GM18870 (cell line): ENCODE data around the gene EML1.

Source experiments
- ATAC-seq: cut with Tn5 transposase; IDR thresholded peaks from one replicate; pipeline ENCODE4 v1.9.1; 2021; ENCODE audit warnings: moderate library complexity; ENCODE audit not compliant: unreplicated experiment

EML1 gene

GRCh38 chr14:99793213-99794150 lies at the start of gene EML1:
Gene EML1 (plus strand): TSS chr14:99793413. CDS start chr14:99793477, 64 bp downstream.
- ATAC-seq, result no peak

DNA sequence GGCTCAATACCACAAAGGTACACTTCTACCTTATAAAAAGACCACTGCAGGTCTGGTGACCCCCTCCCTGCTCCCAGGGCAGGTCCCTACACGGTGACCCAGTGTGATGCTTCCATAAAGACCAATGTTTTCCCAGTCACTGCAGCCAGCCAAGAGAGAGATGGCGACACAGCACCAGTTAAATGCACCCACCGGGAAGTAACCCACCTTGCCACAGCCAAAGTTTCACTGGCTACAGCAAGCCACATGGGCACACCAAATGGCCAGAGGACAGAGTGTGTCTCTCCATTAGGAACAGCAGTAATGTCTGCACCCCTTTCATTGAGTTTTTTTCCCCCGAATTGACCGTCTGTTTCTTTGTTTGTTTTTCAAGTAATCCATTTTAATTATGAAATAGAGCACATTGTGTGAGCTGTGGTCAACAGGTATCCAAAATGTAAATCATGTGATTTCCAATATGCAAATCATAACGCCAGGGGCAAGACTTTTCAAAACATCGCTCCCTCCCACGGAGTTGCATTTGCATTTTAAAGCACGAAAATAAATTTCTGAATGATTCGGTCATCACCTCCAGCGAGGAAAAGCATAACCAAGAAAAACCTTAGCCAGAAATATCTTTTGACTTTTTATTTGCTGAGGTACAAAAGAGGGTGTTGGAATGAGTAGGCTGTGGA lies 48.9 kb upstream of the EML1 start:
- no peak for ATAC-seq

DNA sequence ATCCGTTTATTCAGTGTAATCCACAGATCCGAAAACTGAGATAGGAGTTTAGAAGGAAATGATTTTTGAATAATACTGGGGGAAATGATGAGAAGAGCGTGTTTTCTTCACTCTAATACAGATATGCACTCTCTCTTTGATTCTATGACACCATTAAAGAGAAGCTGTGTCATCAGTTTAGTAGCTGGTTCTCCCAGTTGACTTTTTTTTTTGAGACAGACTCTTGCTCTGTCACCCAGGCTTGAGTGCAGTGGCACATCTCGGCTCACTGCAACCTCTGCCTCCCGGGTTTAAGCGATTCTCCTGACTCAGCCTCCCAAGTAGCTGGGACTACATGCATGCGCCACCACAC lies 48.4 kb upstream of the EML1 start:
- no peak for ATAC-seq

GRCh38 chr14:99745307-99745951 lies 47.8 kb upstream of the EML1 start:
- ATAC-seq, result no peak

DNA sequence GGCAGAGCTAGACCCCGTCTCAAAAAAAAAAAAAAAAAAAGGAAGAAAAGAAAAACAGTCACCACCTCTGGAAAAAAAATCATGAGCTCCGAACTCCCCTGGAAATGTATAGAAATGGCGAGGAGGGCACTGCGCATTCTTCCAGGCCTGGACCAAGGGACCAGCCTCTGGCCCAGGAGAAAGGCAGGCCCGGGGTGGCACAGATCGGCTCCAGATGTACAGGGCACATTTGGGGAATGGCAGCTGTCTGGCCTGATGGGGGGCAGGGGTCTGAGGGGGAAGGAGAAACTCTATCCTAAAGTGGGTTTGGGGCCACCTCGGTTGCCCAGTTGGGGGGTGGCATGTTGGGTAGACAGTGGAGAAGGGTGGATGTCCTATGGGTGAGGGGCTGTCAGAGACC lies 46.0 kb upstream of the EML1 start:
- no peak for ATAC-seq

- no peak for ATAC-seq
Measured at GRCh38 chr14:99747582-99748330, 45.5 kb upstream of the EML1 start.

DNA sequence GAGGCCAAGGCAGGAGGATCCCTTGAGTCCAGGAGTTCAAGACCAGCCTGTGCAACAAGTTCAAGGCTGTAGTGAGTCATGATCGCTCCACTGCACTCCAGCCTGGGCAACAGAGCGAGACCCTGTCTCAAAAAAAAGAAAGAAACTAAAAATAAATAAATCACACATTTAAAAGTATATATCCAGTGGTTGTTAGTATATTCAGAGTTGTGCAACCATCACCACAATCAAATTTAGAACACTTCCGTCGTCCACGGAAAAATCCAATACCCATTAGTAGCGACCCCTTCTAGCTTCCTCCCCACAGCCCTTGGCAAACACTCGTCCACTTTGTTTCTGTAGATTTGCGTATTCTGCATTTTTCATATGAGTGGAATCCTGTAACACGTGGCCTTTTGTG lies 44.7 kb upstream of the EML1 start:
- no peak for ATAC-seq

- ATAC-seq, result no peak
Measured at GRCh38 chr14:99749142-99749541, 44.1 kb upstream of the EML1 start.

DNA sequence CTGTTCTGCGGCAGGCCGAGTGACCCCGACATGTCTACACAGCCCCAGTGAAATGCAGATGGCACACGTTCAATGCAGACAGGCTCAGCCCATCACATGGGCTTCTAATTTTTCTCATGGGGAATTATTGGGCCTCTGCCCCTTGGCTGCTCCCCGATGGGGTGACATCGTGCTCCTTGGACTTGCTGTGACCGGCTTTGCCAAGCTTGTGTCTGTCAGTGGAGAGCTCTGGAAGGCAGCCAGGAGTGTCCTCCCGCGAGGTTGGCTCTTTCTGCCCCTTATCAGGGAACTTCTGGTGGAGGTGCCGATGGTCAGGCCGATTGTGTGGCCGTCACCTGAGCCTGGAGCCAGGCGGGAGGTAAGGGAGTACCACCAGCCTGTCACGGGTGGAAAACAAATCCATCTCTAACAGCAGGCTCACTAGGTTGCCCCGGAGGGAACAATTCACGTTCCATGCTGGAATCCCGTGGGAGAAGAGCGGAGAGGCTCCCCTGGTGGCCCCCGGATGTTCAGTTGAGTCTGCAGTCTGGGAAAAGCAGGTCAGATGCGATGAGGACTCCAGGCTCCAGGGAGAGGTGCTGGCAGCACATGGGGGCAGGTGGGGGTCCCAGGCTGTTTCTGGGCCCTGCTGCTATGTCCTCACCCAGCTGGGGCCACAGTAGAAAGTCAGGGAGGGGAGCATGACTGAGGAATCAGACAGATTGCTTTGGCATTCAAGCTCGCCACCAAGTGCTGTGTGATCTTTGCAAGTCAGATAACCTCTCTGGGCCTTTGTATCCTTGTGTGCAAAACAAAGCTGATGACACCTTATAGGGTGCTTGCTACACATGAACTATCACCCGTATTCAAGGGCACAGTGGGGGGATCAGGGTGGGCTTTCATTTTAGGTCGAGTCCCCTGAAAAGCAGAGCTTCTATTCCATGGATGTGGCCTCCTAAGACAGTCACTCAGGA lies 43.2 kb upstream of the EML1 start:
- no peak for ATAC-seq

DNA sequence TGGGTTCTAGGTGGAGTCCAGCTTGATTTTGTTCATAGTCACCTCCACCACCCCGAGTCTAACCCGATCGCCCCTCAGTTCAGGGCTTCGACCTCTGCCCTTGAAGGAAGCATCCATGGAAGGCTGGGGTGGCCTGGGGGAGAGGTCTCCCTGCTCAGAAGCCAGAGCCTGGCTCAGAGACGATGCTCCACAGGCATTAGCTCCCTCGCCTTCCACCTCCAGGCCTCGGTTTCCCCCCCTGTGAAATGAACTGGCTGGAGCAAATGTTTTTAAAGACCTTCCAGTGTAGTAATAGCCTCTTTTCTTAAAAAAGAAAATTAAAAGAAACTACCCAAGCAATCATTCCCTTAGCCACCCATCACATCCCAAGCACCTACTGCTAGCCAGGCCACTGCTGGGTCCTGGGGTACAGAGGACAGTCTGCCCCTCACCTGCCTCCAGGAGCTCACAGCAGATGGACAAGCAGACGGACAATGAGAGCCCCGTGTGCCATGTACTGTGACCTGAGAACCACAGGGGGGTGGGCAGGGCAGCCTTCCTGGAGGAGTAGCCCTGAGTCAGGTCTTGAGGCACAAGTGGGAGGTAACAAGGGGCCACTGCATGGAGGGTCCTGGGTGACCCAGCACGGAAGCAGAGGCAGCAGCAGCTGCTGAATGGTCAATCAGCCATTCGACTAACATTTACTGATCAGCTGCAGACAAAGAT lies 42.3 kb upstream of the EML1 start:
- no peak for ATAC-seq

DNA sequence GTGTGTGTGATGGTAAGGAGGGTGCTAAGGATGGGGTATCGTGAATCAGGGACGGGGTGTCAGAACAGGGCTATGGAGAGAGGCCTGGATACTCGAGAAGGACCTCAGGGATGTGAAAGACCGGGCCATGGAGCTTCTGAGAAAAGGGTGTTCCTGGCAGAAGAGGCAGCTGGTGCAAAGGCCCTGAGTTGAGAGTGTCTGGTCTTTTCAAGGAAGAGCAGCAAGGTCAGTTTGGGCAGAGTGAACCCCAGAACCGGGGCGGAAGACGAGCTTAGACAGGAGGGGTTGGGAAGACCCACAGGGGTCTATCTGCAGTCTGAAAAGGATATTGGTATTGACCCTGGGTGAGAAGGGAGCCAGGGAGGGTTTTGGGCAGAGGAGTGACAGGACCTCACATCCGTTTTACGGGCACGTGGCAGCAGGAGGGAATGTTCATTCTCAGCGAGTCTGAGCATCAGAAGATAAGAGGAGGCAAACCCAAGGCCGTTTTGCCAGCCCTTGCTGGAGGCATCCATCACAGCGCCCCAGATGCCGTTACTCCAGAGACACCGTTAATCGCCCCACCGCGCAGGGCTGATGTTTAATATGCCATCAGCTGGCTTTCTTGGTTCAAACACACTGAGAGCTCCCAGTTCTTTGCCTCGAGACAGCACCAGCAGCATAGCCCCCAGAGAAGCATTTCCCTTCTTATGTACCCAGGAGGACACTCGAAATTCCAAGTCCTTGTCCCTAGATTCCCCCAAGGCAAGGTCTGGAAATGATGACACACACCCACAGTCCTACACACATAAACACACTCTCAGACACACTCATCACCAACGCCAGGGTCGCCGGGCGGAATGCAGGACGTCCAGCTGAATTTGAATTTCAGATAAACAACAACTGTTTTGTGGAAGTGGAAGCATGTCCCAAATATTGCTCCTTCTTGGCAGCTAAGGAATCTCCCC lies 41.4 kb upstream of the EML1 start:
- no peak for ATAC-seq

DNA sequence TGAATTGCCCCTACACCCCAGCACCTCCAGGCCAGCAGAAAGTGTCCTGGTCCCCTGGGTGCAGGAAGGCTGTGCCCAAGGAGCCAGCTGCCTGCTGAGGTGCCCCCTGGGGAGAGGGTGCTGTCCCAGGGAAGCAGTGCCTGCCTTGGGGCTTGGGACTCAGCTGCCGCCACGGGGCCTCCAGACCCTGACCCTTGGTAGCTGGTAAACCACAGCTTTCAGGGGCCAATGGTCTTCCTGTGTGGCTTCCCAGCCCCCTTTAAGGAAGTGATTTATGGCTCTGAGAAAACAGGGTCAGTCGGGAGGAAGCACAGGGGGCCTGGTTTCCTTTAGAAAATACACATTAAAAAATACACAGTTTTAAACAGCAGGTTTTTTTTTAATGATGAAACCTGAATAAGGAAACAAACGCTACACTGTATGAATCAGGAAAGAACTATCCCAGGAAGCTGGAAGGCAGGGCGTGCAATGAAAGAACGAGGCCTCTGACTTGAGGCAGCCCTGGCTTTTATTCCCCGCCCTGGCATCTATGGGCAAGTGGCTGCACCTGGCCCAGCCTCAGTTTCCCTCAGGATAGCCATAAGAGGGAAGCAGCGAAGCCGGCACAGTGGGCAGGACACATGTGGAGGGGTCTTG lies 40.6 kb upstream of the EML1 start:
- ATAC-seq, result no peak

DNA sequence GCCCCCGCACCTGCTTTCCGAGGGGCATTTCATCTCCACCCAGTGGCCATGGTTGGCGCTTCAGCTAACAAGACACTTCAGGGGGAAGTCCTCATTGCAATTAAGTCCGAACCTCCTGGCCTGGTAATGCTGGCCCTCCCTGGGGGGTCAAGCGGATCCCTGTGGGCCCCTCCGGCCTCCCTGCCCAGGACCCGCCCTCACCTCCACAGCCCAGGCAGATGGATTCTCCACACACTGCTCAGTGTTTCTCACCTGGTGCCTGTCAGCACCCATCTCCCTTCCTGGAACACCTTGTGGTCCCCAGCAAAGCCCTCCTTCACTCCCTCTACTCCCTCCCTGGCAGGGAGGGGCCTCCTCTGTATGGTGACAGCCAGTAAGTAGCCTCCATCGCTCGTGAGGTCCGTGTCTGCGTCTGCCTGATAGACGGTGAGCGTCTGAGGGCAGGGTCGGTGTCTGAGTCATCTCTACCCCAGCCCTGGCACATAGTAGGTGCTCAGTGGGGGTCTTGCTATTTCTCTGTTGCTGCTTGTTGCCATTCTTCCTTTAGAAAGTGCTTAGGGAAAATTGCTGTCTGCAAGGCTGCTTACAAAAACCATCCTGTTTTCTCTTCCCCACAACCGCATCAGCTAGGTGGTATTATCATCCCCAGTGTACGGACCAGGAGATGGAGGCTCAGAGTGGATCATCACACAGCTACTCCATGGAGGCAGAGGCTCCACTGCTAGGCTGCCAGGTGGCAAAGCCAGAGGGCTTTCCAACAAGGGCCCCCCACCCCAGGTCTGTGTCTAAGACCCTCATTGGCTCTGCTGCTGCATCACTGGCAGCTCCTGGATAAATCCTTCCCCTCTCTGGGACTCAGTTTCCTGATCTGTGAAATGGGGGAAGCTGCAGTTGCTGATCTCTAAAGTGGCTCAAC lies 39.7 kb upstream of the EML1 start:
- ATAC-seq, result no peak

DNA sequence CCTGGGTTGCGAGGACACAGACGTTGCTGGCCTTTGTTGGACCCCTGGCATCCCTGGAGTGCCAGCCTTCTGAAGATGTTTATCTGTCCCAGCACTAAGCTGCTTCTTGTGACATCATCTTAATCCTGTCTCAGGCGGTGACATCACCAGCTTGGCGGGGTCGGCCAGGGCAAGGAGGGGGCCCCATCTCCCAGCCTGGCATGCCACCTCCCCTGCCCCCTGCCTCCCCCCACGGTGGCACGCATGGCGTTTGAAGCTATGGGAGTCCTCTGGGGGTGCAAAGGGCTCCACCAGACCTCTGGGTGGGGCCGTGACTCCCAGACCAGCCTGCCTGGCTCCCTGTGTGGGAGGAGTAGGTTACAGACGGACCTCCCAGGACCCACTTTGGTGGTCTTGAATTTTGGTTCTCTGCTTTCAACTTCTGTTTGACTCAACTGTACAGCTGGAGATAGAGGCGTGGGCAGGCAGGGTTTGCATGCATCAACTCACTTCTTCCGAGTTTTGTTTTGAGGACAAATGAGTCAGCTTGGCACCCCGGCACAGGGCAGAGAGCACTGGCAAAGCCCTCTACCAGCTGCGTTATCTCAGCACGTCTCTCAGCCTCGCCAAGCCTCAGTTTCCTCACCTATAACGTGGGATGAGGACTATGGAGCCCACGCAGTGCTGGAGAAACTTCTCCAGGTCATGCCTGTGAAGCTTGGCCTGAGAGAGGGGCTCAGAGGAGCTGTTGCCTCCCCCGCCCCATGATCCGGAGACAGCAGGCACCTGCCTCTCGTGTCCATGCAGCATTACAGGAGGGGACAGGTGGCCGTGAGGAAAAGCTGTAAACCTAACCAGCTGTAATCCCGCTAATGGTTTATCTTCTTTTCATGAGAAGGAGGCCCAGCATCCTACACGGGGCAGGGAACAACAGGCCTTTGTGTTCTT lies 38.8 kb upstream of the EML1 start:
- ATAC-seq, result no peak

DNA sequence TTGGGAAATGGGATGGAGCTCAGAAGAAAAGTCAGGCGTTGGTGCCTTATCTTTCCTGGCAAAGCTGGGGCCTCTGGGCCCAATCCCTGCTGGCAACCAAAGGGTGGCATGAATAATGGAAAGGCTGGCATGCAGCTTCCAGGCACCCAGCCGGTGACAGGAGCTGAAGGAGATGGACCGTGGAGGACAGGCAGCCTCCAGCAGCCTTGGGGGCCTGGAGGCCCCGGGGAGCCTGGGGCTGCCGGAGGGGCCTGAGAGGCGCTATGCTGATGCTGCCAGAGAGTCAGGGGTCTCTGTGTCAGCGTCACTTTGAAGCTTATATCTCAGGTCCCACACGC lies 38.2 kb upstream of the EML1 start:
- no peak for ATAC-seq
